Middle frontal gyrus (tissue), 1 donor: ENCODE measurements around the gene ISLR.

Experiments
- DNase-seq: peaks from one replicate; pipeline ENCODE4 v3.0.0-alpha.2; 2015; ENCODE audit warnings: low spot score; ENCODE audit errors: extremely low spot score

Gene ISLR

GRCh38 chr15:74171965-74172541 is 1.5 kb upstream of the ISLR start:
- DNase-seq: no peak

- no peak for DNase-seq
Measured at GRCh38 chr15:74172701-74173379, 670 bp upstream of the ISLR start.

DNA sequence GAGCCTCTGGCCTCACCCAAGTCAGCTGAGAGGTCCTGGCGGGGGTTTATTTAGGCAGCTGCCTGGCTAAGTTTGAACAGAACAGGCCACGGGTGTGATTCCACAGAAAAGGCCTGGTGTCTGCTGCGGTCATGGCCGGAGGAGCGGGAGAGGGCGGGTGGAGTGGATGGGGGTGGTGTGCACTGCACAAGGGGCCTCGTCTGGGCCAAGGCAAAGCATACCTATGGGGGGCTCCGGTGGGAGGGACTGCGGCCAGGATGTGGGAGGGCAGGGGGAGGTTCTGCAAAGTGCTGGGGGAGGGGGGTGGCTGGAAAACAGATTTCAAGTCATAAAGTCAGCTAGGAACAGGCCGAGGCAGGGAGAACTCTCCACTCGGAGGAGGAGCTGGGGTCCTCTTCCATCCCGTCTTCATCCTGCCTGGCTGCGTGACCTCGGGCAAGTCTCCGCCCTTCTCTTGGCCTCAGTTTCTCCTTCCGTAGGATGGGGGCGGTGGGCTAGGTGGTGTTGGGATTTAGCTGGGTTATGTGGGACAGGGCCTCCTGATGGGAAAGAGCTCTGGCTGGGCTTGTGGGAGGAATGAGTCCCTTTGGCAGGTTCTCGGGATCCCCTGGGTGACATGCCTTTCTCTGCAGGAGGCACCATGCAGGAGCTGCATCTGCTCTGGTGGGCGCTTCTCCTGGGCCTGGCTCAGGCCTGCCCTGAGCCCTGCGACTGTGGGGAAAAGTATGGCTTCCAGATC is 878 bp downstream of the ISLR start:
- DNase-seq: no peak

- no peak for DNase-seq
Measured at GRCh38 chr15:74174958-74175253, 1.4 kb downstream of the ISLR start.

GRCh38 chr15:74175271-74176191 is 2.0 kb downstream of the ISLR start:
- no peak for DNase-seq

DNA sequence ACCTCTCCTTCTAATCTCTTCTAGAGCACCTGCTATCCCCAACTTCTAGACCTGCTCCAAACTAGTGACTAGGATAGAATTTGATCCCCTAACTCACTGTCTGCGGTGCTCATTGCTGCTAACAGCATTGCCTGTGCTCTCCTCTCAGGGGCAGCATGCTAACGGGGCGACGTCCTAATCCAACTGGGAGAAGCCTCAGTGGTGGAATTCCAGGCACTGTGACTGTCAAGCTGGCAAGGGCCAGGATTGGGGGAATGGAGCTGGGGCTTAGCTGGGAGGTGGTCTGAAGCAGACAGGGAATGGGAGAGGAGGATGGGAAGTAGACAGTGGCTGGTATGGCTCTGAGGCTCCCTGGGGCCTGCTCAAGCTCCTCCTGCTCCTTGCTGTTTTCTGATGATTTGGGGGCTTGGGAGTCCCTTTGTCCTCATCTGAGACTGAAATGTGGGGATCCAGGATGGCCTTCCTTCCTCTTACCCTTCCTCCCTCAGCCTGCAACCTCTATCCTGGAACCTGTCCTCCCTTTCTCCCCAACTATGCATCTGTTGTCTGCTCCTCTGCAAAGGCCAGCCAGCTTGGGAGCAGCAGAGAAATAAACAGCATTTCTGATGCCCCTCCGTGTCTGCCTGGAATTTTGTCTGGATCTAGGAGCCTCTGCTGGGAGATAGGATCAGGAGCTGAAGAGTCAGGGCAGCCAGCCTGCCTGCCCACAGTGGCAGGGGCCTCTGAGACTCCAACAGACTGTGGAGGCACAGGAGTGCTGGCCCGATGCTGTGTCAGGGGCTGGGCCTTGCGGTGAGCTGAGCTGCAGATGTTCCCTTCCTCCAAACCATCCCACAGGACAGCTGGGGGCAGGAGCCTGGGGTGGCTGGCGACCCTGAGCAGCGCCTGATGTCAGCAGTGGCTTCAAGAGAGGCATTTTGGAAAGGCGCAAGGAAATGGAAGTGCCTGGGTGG is 3.0 kb downstream of the ISLR start:
- DNase-seq: no peak

DNA sequence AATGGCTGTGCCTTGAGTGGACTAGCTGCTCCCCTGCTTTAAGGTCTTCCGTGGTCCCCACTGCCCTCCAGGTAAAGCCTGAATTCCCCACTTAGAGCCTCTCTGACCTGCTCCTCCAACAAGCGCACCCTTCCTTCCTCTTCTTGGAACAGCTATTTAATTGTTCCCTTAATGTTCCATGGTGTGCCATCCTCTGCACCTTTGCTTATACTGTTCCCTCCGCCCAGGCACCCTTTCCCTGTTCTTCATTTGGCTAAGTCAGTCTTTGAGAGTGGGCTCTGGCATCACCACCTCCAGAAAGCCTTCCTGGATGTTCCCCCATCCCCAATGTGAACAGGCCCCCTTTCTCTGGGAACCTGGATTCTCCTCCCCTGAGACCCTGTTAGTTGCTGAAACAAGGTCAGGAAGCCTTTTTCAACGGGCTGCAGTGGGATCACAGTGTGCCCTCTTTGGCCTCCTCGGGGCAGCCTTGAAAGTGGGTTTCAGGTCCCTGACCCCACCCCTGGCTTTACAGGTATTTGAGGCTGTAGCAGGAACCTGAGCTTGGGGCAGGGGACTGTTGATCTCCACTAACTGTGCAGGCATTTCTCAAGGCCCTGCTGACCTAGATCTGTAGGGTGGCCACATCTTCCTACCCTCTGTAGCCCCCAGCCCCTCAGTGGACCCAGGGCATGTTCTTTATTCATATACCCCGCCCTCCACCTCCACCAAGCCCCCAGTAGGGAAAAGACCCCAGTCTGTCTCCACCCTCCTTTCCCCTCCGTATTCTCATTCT is 5.0 kb downstream of the ISLR start:
- DNase-seq: no peak

GRCh38 chr15:74179101-74179841 is 5.8 kb downstream of the ISLR start:
- no peak for DNase-seq

GRCh38 chr15:74179983-74180880 is 6.7 kb downstream of the ISLR start:
- no peak for DNase-seq

DNA sequence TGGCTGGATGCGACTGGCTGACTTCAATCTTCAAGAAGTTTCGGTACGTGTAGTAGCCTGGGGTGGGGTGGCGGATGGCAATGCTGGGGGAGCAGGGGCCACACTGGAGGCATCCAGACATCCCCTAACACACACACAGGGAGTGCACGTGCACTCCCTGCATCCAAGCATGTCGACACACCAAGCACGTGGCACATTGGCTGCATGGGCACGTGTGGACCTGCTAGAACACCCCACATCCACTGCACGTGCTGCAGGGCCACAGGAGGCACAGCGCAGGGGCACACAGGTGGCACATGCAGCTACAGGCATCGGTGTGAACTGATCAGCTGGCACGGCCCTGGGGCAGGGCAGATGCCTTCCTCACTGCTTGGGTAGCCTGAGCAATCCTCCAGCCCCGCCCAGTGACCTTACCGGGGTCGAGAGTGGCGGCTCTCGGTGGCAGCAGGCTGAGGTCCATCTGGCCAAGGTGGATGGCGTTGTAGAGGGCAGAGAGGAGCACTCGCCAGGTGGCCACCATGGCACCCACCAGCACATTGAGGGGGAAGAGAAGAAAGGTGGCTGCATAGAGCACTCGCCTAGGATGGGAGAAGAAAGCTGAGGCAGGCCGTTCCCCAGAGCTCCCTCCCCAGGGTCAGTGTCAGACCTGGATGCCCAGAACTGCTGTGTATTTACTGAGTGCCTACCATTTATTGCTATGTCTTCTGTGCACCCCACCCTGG is 7.5 kb downstream of the ISLR start:
- DNase-seq: no peak

- no peak for DNase-seq
Measured at GRCh38 chr15:74182131-74182530, 8.6 kb downstream of the ISLR start.

DNA sequence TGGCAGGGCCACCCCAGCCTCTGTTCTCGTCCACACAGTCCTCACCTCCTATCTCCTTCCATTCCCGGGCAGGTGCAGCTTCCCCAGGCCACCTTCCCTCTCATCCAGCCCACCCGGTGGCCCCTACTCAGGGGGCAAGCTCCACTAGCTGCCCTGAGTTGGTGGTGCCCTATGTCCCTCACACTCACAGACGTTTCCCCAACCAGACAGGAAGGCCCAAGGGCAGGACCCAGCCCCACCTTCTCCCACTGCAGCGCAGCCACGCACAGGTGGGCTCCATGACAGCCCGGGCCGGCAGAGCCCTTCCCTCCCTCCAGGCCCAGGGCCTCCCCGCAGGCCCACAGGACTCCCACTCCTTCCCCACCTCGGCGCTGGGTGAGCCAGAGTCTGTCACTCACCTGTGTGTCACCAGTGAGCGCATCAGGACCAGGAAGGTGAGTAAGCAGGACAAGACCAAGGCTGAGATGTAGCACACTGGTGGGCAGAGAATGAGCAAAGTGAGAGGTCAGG is 11.1 kb downstream of the ISLR start:
- DNase-seq: no peak

DNA sequence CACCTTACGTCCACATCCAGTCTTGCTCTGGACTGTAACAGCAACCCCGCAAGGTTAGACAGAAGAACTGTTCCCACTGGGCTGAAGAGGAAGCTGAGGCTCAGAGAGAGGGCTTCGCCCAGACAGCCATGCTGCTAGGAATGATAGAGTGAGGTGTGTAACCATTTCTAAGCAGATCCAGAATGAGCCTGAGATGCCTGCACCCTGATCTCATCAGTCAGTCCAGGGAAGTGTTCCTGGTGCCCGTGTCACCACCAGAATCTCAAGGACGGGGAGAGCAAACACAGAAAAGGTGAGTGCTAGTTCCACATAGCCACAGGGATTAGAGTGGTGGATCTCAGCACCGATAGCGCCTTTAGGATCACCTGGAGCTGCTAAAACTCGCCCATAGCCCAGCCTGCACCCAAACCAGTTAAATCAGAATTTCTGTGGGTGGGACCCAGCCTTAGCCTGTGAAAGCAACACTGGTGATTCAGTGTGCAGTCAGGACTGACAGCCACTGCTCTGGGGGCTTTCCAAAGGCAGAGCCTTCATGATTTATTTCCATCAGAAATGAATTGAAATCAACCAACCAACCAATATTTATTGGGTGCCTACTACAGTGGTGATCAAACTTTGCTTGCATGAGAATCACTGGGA is 12.3 kb downstream of the ISLR start:
- no peak for DNase-seq

DNA sequence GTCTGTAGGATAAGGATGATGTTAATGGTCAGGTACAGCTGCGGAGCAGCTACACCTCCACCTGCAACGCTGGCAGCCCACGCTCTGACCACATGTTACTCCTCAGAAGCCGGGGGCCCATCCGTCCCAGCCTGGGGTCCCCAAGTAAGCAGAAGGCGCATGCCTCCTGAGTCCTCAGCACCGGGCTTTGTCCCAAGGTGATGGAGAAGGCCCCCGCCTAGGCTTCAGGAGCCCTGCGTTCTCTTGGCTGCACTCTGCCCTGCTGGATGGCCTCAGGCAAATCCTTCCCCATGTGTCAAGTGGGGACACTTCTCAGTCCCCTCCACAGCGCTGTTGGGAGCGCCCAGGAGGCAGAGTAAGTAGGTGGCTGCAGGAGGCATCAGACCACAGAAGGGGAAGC is 14.7 kb downstream of the ISLR start:
- no peak for DNase-seq

DNA sequence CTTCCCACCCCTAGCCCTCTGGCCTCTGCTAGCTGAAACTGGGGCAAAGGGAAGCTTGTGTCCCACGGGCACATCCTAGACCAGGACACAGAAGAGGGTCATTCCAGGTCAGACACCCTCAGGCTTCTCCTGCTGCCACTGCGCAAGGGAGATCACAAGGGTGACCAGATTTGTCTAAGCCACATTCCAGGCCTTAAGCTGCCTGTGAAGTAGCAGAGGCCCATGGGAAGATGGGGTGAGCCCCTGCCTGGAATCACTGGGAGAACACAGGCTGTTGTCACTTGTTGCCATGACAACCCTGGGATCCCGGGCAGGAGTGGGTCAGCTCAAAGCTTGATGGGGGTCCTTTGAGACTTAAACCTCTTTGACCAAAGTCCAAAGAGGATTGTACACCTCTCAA is 18.3 kb downstream of the ISLR start:
- no peak for DNase-seq

DNA sequence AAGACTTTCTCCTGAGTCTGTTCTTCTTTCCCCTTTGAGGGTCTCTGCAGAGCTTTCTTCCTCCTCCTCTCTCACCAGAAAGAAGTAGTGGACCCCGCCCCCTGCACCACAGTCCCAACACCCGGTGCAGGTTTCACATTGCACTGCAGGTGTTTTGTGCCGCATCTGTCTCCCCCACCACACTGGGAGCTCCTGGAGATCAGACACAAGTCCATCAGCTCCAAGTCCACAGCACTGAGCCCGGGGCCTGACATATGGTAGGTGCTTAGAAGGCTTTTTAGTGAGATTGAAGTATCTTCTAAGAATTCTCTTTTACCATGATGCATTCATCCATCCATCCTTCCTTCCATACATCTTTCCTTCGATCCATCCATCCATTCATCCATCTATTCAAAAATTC is 19.2 kb downstream of the ISLR start:
- no peak for DNase-seq

DNA sequence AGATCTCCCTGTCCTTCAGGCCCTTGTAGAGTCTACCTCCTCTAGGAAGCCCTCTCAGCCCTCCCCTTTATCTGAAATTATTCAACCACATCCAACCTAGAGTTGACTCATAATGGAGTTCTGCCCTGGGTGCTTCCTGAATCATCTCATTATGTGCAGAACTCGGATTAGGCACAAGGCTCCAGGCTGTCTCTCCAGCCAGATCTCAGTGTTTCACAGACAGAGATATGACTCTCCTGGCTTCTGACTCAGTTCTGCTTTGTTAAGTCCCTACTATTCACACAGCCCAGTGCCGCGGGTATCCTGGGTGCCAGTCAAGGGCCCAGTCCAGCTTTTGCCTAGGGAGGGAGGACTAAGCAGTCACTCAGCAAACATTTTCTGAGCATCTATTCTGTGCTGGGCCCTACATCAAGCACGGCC is 19.8 kb downstream of the ISLR start:
- DNase-seq: no peak
